ENCODE results near the gene FFAR3. TPM values are rescaled to one million over a fixed set of nuclear protein-coding genes. Genes with fewer than 3 reads are reported as not detected.

FFAR3 gene
- total RNA-seq, 1 experiment from 2014 or later: 0.11 TPM

GRCh38 chr19:35330475-35330874, 27.8 kb upstream of the FFAR3 start:
- no peak for DNase-seq (ENCODE audit: low read depth)

DNA sequence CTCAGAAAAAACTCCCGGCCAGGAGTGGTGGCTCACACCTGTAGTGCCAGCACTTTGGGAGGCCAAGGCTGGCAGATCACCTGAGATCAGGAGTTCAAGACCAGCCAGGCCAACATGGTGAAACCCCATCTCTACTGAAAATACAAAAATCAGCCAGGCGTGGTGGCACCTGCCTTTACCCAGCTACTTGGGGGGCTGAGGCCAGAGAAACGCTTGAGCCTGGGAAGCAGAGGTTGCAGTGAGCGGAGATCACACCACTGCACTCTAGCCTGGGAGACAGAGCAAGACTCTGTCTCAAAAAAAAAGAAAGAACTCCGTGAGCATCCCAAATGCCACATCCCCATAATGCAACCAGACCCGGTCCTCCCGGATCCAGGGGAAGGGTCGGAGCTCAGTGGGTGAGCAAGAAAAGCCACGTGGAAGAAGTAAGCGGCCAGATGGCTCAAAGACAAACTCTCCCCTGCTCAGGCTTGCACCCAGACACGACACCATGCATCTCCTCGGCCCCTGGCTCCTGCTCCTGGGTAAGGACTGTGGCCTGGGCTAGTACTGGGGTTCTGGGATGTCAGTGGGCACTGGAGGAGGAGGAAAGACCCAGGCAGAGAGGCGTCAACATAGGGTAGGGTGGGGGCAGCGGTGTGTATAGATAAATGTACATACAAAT, 26.6 kb upstream of the FFAR3 start:
- no peak for DNase-seq (ENCODE audit: low read depth)

DNA sequence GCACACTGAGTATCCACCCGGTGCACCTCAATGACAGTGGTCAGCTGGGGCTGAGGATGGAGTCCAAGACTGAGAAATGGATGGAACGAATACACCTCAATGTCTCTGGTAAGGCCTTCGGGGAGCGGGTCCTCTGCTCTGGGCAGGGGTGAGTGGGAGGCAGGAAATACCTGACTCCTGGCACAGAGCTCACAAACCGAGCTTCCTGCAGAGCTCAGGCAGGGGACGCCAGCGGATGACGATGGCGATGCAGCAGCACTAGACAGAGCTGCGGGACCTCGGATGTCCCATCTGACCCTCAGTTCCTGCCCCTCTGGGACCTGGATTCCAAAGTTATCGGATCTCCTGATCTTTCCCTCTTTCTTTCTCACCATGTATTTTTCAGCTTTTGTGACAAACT, 25.4 kb upstream of the FFAR3 start:
- no peak for DNase-seq (ENCODE audit: low read depth)

DNA sequence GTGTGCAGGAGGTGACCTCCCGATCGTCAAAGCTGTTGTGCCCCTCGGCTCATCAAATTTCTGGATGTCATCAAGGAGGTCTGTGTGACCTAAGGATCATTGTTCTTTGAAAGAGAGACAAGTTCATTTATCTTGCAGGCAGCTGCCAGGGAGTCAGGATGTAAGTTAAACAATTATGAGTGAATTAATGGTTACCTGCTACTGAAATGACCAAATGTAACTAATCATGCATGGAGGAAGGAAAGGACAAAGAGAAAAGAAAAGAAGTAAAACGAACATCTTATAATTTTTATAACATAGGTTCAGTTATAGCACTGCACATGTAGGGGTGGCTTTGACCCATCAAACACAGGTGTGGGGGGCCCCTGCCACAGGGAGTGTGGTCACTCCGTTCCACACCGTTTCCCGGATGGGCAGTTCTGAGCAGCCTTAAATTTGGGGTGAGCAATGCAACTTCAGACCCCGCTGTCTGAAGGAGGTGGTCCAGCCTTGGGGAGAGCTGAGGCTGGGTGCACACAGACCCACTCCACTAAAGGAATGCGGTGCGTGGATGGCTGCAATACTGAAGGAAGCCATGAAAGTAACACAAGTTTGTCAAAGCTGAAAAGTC, 24.0 kb upstream of the FFAR3 start:
- DNase-seq (ENCODE audit: low read depth): no peak

DNA sequence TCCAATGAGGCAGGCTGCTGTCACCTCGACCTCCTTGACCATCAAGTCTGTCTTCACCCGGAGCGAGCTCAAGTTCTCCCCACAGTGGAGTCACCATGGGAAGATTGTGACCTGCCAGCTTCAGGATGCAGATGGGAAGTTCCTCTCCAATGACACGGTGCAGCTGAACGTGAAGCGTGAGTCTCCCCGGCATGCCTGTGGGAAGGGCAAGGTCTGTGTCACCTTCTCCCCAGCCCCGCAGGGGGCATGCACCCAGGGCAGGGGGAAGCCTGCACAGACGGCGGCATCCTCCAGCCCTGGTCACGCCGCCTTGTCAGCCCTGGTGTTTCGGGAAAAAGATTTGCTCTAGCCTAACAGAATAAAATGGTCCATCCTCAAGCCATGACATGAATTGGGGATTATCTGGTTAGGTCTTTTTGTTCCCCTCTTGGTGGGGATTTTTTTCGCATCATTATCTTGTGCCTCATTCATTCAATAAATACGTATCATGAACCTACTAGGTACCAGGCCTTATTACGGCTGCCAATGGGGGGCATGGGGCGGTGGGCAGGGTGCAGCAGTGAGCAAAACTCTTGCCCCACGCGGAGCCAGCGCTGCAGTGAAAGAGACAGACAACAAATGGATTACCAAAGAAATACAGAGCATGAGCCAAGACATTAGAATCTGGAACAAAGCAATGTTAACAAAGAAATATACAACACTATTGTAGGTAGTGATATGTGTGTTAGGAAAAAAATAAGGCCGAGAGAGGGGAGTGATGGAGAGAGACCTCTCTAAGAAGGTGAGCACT, 21.9 kb upstream of the FFAR3 start:
- no peak for DNase-seq (ENCODE audit: low read depth)

- DNase-seq (ENCODE audit: low read depth): no peak
Observed at GRCh38 chr19:35337097-35337983, 20.9 kb upstream of the FFAR3 start.

GRCh38 chr19:35337984-35338296, 20.3 kb upstream of the FFAR3 start:
- no peak for DNase-seq (ENCODE audit: low read depth)

- DNase-seq (ENCODE audit: low read depth): no peak
Observed at GRCh38 chr19:35340431-35340830, 17.8 kb upstream of the FFAR3 start.

DNA sequence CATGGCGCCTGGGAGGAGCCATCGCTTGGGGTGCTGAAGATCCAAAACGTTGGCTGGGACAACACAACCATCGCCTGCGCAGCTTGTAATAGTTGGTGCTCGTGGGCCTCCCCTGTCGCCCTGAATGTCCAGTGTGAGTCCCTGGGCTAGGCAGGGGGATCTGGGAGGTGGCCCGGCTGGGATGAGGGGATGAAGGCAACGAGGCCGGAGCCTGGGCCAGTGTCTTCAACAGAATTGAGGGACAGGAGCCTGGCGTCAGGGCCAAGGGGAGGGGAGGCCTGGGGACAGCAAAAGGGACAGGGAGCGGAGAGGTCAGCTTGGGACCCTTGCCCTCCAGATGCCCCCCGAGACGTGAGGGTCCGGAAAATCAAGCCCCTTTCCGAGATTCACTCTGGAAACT, 17.3 kb upstream of the FFAR3 start:
- no peak for DNase-seq (ENCODE audit: low read depth)

GRCh38 chr19:35341565-35342225, 16.6 kb upstream of the FFAR3 start:
- DNase-seq (ENCODE audit: low read depth): no peak

DNA sequence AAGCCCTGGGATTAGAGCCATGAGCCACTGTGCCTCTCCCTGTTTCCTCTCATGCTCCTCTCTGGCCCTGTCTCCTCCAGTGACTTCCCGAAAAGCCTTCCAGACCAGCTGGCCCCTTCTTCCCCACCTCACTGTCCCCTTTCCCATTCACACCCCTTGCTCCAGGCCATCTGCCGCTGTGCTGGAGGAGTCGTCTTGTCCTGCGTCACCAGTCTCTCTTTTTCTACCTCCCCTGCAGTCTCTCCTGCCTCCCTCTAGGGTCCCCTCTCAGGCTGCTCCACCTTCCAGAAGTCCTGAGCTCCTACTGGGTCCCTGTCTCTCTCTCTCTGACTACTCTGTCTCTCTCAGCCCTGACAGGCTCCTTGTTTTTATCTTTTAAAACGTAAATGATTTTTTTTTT, 15.8 kb upstream of the FFAR3 start:
- no peak for DNase-seq (ENCODE audit: low read depth)

DNA sequence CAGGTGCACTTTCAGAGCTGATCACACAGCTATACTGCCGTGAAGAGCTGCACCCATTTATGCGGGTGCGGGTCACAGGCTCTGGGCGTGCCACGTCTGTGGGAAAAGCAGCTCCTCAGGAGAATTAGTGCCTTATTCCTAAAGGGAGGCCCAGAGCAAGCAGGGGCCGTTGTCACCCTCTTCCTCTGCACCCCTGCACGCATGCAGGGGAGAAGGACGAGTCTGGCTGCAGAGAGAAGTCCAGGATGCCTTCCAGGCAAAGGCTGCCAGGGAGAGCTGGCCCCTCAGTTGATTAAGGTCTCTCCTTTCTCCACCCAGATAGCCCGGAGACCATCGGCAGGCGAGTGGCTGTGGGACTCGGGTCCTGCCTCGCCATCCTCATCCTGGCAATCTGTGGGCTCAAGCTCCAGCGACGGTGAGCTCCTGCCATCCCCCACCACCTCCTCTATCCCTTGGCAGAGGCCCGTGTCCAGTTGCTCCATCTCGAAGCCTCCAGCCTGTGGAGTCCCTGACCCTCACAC, 13.7 kb upstream of the FFAR3 start:
- DNase-seq (ENCODE audit: low read depth): no peak

DNA sequence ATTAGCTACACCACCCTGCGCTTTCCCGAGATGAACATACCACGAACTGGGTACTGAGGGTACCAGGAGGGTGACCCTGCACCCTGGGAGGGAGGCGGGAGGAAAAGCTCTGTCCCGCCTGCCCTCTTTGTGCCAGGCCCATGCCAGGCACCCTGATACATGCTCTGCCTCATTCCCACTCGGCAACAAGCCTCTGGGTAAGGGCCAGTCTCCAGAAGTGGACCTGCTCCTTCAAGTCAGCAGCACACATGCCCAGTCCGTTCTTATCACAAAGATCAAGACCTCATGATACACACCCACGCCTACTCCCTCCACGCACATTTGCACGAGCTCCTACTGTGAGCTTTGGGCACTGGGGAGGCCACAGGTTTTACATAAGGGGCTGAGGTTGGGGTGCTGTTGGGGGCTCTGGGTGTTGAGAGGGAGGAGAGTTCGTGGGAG, 12.6 kb upstream of the FFAR3 start:
- DNase-seq (ENCODE audit: low read depth): no peak

DNA sequence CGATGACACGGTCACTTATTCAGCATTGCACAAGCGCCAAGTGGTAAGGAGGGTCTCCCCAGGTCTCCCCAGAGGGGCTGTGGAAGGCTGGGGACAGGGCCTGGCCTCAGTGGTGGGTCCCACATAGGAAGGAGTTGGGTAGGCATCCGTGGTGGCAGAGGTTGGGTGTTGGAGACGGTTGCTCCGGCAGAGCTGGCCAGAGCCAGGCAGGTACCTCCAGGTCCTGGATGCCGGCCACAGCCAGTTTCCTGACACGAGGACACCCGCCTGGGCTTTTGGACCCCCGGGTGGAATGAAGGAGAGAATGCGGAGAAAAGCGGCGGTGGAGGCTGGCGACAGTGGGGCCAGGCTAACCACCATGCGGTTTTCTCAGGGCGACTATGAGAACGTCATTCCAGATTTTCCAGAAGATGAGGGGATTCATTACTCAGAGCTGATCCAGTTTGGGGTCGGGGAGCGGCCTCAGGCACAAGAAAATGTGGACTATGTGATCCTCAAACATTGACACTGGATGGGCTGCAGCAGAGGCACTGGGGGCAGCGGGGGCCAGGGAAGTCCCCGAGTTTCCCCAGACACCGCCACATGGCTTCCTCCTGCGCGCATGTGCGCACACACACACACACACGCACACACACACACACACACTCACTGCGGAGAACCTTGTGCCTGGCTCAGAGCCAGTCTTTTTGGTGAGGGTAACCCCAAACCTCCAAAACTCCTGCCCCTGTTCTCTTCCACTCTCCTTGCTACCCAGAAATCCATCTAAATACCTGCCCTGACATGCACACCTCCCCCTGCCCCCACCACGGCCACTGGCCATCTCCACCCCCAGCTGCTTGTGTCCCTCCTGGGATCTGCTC, 11.8 kb upstream of the FFAR3 start:
- no peak for DNase-seq (ENCODE audit: low read depth)

GRCh38 chr19:35347171-35347929, 10.9 kb upstream of the FFAR3 start, which contains the start of gene FFAR1:
Gene FFAR1 (plus strand): TSS chr19:35347902. CDS start chr19:35351552, 3,650 bp downstream.
- no peak for DNase-seq (ENCODE audit: low read depth)

DNA sequence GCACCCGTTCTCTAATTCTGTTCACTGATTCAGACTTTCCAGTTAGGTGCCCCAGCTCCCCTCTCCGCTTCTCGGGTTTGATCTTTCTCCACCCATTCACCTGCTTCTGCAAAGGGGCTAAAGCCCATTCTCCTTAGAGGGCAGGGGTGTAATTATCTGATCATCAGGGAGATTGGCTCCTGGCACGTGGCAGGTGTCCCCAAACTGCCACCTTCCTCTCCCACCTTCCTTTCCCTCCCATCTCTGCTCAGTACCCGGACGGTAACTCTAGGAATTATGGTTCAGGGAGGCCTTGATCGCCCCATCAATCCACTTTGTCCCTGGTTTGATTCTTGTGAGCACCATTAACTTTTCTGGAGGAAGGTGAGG, 10.3 kb upstream of the FFAR3 start:
- no peak for DNase-seq (ENCODE audit: low read depth)

GRCh38 chr19:35348911-35349611, 9.2 kb upstream of the FFAR3 start:
- no peak for DNase-seq (ENCODE audit: low read depth)

Measured in HT1080 (cell line).